Adrenal gland (tissue), 12 donors: ENCODE measurements around the gene TMEM156. TPM values are rescaled to one million over a fixed set of nuclear protein-coding genes. Genes with fewer than 3 reads are reported as not detected.

ENCODE experiments used
- DNase-seq, 7 donors: peaks; one replicate each; pipeline ENCODE4 v3.0.0-alpha.2; 2019 to 2020
- H3K27ac ChIP-seq, 5 donors: fragments of 200-600 bp; sonication (generic) in 4 of 5; 1 replicate in 3 of 5; 2 replicates in 2 of 5; pipeline versions ENCODE4 v1.5.1 to v1.8.0; 2016 to 2020; ENCODE audit warnings: mild to moderate bottlenecking in 1 of 5
- H3K27me3 ChIP-seq: fragments of 200-600 bp; 2 replicates; pipeline ENCODE4 v1.8.0; 2021
- H3K36me3 ChIP-seq, 2 donors: fragments of 200-600 bp; replicated peaks in 1 of 2; 1 replicate in 1 of 2; 2 replicates in 1 of 2; pipeline versions ENCODE4 v1.5.1 to v1.8.0; 2018 to 2022
- H3K4me1 ChIP-seq, 2 donors: fragments of 200-600 bp; replicated peaks in 1 of 2; 1 replicate in 1 of 2; 2 replicates in 1 of 2; pipeline versions ENCODE4 v1.5.1 to v1.8.0; 2018 to 2021
- H3K4me3 ChIP-seq, 4 donors: fragments of 200-600 bp; sonication (generic) in 3 of 4; one replicate each; pipeline ENCODE4 v1.5.1; 2016 to 2018
- H3K9me3 ChIP-seq, 3 donors: fragments of 200-600 bp; sonication (generic) in 1 of 3; replicated peaks in 1 of 3; 1 replicate in 2 of 3; 2 replicates in 1 of 3; pipeline versions ENCODE4 v1.5.1 to v1.8.0; 2016 to 2021
- POLR2A ChIP-seq, 2 donors: fragments of 450-650 bp; IDR thresholded peaks; one replicate each; pipeline ENCODE4 v1.6.1; 2017; ENCODE audit warnings: antibody characterized with exemption in 2 of 2, mild to moderate bottlenecking in 2 of 2, moderate library complexity in 1 of 2
- WGBS, 4 donors: extraction: QIAGEN DNeasy Blood & Tissue Kit in 2 of 4; methylation state at CpG; one replicate each; pipeline versions ENCODE4 v1.1.5 to v1.1.7; 2013 to 2017; 5-methylcytosine and 5-hydroxymethylcytosine counted together
- intact Hi-C, 2 donors: fragments of 100-400 bp; cut with DNase I; formaldehyde crosslinking; loops; one replicate each; pipeline versions ENCODE4 v1.14.1 to v1.15.0; 2022 to 2023
- polyA plus RNA-seq, 3 donors: library from polyadenylated mRNA; stranded (reverse); fragments of 200-250 nt in 2 of 3; fragments of 350-450 nt in 1 of 3; fragmentation: Illumina TruSeq in 1 of 3; extraction: RNeasy Lipid Tissue Mini Kit (QIAGEN cat#74804) in 1 of 3; gene quantifications; one replicate each; pipeline ENCODE4 v1.2.3, GENCODE V29; 2013 to 2014
- total RNA-seq, 9 donors: library from RNA; depleted of rRNA in 4 of 9; stranded (reverse); fragments of >200 nt in 4 of 9; fragments of 120-200 nt in 1 of 9; fragmentation: NEBNext Ultra II Directional in 1 of 9; extraction: Animal tissue kit (Norgen Biotek cat#: 25700) in 1 of 9; gene quantifications; one replicate each; pipeline versions ENCODE4 v1.1.0 to v1.2.4, GENCODE V29; 2013 to 2023
- TF ChIP-seq, protein P1 (sequence below), 6 experiments: fragments of 450-650 bp in 4 of 6; fragments of 200-600 bp in 2 of 6; sonication (generic) in 1 of 6; IDR thresholded peaks; 1 replicate in 5 of 6; 2 replicates in 1 of 6; pipeline versions ENCODE4 v1.5.1 to v1.8.0; 2016 to 2021; ENCODE audit warnings: antibody characterized with exemption in 6 of 6, mild to moderate bottlenecking in 2 of 6, moderate library complexity in 1 of 6
- donor health status: healthy with polysubstance abuse.
- donor health status: Bipolar disorder and iron deficiency.
- donor health status: DM: yes; HTN: yes; CAD: no.
- donor health status: DM: no; HTN: no; CAD: no.
- donor health status: DM: no; HTN: no; CAD: no.
- donor health status: DM: yes; HTN: yes; CAD: no.

Gene TMEM156
- total and polyA plus RNA-seq, 12 donors: 0.29 to 4.1 (median 0.88) TPM; not detected in 2

DNA sequence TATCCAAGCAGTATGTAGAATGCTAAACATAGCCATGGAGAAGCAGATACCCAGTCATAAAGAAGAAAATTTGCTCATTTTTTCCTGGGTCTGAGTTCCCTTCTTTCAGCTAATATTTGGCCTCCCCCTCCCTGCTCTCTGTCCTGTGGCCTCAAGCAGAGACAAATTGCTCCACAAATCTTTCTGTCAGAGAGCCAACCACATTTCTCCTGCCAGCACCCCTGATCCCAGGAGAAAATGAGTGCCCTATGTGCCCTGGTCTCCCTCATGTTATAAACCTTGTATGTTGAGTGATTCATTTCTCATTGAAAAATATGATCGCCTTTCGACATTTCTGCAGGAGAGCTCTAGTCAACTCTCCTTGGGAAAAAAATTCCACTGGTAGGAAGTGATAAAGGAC is 82.0 kb downstream of the TMEM156 start:
- Histone ChIP-seq H3K27ac (peak overlapping the region in 1 of 5 donors; percentile 17), H3K36me3 (peaks cover 0 to 5% of the 10 kb centered on the region in 2 donors), H3K27me3 (no peaks in the 10 kb centered on the region), H3K4me3 (no peak overlapping the region), H3K9me3 (no peaks in the 10 kb centered on the region), H3K4me1 (peaks cover 12 to 17% of the 10 kb centered on the region in 2 donors)
- peak in 1 of 7 donors; percentile 8 for DNase-seq
- TF ChIP-seq, protein P1, sequence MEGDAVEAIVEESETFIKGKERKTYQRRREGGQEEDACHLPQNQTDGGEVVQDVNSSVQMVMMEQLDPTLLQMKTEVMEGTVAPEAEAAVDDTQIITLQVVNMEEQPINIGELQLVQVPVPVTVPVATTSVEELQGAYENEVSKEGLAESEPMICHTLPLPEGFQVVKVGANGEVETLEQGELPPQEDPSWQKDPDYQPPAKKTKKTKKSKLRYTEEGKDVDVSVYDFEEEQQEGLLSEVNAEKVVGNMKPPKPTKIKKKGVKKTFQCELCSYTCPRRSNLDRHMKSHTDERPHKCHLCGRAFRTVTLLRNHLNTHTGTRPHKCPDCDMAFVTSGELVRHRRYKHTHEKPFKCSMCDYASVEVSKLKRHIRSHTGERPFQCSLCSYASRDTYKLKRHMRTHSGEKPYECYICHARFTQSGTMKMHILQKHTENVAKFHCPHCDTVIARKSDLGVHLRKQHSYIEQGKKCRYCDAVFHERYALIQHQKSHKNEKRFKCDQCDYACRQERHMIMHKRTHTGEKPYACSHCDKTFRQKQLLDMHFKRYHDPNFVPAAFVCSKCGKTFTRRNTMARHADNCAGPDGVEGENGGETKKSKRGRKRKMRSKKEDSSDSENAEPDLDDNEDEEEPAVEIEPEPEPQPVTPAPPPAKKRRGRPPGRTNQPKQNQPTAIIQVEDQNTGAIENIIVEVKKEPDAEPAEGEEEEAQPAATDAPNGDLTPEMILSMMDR (IDR thresholded peaks at IDR 0.05): no peak
- no peak for TF ChIP-seq POLR2A (IDR thresholded peaks at IDR 0.05)
- intact Hi-C loops: no loop called here
- 43 to 56% (median 46%) methylated on average over 2 of the region's 2 CpGs for WGBS, 4 donors

DNA sequence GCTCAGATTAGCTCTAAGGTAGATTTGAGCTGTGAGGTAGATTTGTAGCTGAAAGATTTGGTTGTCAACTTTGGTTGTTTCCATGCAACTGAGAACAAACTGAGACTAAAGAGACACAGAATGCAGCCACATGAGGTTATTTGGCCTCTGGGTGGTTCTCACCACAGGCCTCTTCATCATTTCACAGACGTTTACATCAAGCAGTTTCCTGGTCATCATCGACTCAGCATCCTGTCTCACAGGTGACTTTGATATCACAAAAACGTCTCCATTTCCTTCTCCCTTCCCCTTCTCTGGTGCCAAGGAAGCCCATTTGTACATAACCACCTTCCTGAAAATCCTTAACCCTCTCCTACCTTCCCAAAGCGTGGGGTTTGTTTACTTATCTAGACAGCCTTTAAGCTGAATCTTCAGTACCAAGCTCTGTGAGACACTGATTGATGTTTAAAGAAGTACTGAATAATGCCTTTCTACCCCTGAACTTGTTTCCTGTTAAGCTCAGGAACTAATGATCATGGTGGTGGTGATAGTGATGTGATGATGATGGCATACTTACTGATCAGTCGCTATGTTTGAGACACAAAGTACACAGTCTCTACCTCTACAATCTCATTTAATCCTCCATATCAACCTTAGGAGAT is 82.7 kb downstream of the TMEM156 start:
- H3K4me3 ChIP-seq: no peak overlapping the region
- WGBS, 4 donors: 45 to 65% (median 50%) methylated on average over 5 of the region's 5 CpGs
- no peaks in the 10 kb centered on the region for H3K9me3 ChIP-seq
- no peak for DNase-seq
- TF ChIP-seq, protein P1 (IDR thresholded peaks at IDR 0.05): no peak
- TF ChIP-seq POLR2A (IDR thresholded peaks at IDR 0.05): no peak
- peak overlapping the region in 1 of 5 donors; percentile 22 for H3K27ac ChIP-seq
- H3K4me1 ChIP-seq: peaks cover 12 to 17% of the 10 kb centered on the region in 2 donors
- intact Hi-C loops: no loop called here
- H3K36me3 ChIP-seq: peaks cover 0 to 11% of the 10 kb centered on the region in 2 donors
- no peaks in the 10 kb centered on the region for H3K27me3 ChIP-seq

DNA sequence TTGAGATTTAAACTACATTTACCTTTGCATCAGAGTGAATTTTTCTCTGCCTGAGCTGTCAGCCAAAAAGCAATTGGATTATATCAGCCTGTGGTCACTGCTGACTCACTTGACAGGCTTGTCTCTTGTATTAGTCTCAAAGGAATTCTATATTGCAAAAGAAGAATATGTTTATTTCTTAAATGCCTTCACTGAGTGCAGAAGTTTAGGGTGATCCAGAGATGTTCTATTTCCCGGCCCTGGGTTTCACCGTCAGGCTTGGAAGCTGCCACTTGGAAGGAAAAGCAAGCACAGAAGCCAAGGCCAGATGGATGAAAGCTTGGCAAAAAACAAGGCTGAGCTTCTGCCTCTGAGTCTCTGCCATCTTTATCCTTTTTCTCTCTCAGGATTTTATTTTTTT is 83.7 kb downstream of the TMEM156 start:
- intact Hi-C loops: no loop called here
- 11 to 35% (median 30%) methylated on average over 2 of the region's 2 CpGs for WGBS, 4 donors
- peak overlapping the region in 3 of 5 donors; percentile 21 to 46 (median 29) for H3K27ac ChIP-seq

DNA sequence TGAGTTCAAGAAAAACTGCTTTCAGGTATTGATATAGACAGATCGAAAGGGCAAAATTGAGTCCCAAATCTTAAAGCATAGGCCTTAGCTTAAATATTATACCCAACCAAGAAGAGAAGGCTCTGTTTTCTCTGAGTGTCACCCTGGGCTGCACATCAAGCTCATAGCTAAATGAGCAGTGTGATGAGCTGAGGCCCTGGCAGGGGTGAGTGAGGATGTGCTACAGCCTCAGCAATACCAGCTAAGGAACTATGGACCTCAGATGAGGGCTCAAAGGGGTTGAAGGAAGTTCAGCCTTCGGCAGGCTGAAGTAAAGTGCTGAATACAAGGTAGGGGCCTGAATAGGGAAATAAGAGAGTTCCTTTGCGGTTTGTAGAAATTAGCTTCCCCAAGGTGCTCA is 85.3 kb downstream of the TMEM156 start:
- no peak for DNase-seq
- Histone ChIP-seq H3K36me3 (peaks cover 0 to 36% of the 10 kb centered on the region in 2 donors), H3K4me3 (no peak overlapping the region), H3K4me1 (peaks cover 12 to 17% of the 10 kb centered on the region in 2 donors), H3K9me3 (no peaks in the 10 kb centered on the region), H3K27me3 (no peaks in the 10 kb centered on the region), H3K27ac (peak overlapping the region in 1 of 5 donors; percentile 20)
- WGBS, 4 donors: 86 to 92% (median 88%) methylated on average over 3 of the region's 3 CpGs
- TF ChIP-seq, protein P1 (IDR thresholded peaks at IDR 0.05): no peak
- TF ChIP-seq POLR2A (IDR thresholded peaks at IDR 0.05): no peak
- intact Hi-C loops: no loop called here

More for the DNA sequence above, 83.7 kb downstream of the TMEM156 start:
- Histone ChIP-seq H3K36me3 (peaks cover 0 to 21% of the 10 kb centered on the region in 2 donors), H3K27me3 (no peaks in the 10 kb centered on the region), H3K4me3 (no peak overlapping the region), H3K4me1 (peaks cover 12 to 17% of the 10 kb centered on the region in 2 donors), H3K9me3 (no peaks in the 10 kb centered on the region)
- TF ChIP-seq, protein P1 (IDR thresholded peaks at IDR 0.05): no peak
- TF ChIP-seq POLR2A (IDR thresholded peaks at IDR 0.05): no peak
- DNase-seq: peak; percentile 27 to 73 (median 53)
